Body of pancreas (tissue), 4 donors: ENCODE data around the gene HOXC11. TPM values are rescaled to one million over a fixed set of nuclear protein-coding genes. Genes with fewer than 3 reads are reported as not detected.

ENCODE experiments used
- ATAC-seq: fragments of 150-250 bp; one replicate; pipeline ENCODE4 v1.9.1; 2016
- DNase-seq, 4 donors: peaks; one replicate each; pipeline ENCODE4 v3.0.0-alpha.2; 2019
- H3K27ac ChIP-seq, 4 donors: fragments of 200-600 bp; sonication (generic); 1 replicate in 3 of 4; 2 replicates in 1 of 4; pipeline versions ENCODE4 v1.5.1 to v1.6.1; 2016 to 2019; ENCODE audit warnings: mild to moderate bottlenecking in 1 of 4, mixed read lengths in 1 of 4, moderate library complexity in 1 of 4
- H3K27me3 ChIP-seq, 2 donors: fragments of 200-600 bp; sonication (generic); one replicate each; pipeline ENCODE4 v1.6.0; 2016; ENCODE audit warnings: mild to moderate bottlenecking in 1 of 2
- H3K36me3 ChIP-seq, 2 donors: fragments of 200-600 bp; sonication (generic); replicated peaks in 1 of 2; 2 replicates each; pipeline ENCODE4 v1.5.1; 2016; ENCODE audit warnings: low read depth in 2 of 2; ENCODE audit not compliant: insufficient read depth in 1 of 2
- H3K4me1 ChIP-seq: fragments of 200-600 bp; sonication (generic); one replicate; pipeline ENCODE4 v1.6.0; 2016
- H3K4me3 ChIP-seq, 2 donors: fragments of 200-600 bp; sonication (generic); 1 replicate in 1 of 2; 2 replicates in 1 of 2; pipeline ENCODE4 v1.5.1; 2016 to 2019
- H3K9me3 ChIP-seq, 3 donors: fragments of 200-600 bp; sonication (generic); 1 replicate in 2 of 3; 2 replicates in 1 of 3; pipeline ENCODE4 v1.5.1; 2016
- POLR2A ChIP-seq, 3 donors: fragments of 450-650 bp; IDR thresholded peaks; one replicate each; pipeline ENCODE4 v1.6.1; 2016; ENCODE audit warnings: antibody characterized with exemption in 3 of 3, mild to moderate bottlenecking in 2 of 3
- WGBS, 2 donors: methylation state at CpG; one replicate each; pipeline ENCODE4 v1.1.5; 2017; 5-methylcytosine and 5-hydroxymethylcytosine counted together
- intact Hi-C: fragments of 100-400 bp; cut with DNase I; formaldehyde crosslinking; loops from one replicate; pipeline ENCODE4 v1.15.1; 2023
- total RNA-seq, 2 donors: library from RNA; depleted of rRNA; stranded (reverse); fragments of >200 nt; gene quantifications; one replicate each; pipeline ENCODE4 v1.1.0, GENCODE V29; 2016
- TF ChIP-seq, protein P1 (sequence below), 7 experiments: fragments of 450-650 bp in 4 of 7; fragments of 200-600 bp in 3 of 7; sonication (generic) in 3 of 7; IDR thresholded peaks; one replicate each; pipeline ENCODE4 v1.5.1; 2016 to 2019; ENCODE audit warnings: antibody characterized with exemption in 7 of 7

Gene HOXC11
- total RNA-seq, 2 donors from 2014 or later = not detected

- 48 to 73% methylated on average over 23 of the region's 23 CpGs for WGBS, 2 donors
- no peak for DNase-seq
- intact Hi-C loops = no loop called here
- no peak for TF ChIP-seq POLR2A (IDR thresholded peaks at IDR 0.05)
- TF ChIP-seq, protein P1, sequence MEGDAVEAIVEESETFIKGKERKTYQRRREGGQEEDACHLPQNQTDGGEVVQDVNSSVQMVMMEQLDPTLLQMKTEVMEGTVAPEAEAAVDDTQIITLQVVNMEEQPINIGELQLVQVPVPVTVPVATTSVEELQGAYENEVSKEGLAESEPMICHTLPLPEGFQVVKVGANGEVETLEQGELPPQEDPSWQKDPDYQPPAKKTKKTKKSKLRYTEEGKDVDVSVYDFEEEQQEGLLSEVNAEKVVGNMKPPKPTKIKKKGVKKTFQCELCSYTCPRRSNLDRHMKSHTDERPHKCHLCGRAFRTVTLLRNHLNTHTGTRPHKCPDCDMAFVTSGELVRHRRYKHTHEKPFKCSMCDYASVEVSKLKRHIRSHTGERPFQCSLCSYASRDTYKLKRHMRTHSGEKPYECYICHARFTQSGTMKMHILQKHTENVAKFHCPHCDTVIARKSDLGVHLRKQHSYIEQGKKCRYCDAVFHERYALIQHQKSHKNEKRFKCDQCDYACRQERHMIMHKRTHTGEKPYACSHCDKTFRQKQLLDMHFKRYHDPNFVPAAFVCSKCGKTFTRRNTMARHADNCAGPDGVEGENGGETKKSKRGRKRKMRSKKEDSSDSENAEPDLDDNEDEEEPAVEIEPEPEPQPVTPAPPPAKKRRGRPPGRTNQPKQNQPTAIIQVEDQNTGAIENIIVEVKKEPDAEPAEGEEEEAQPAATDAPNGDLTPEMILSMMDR (IDR thresholded peaks at IDR 0.05) = no peak
- no peak overlapping the region for H3K4me3 ChIP-seq
- H3K4me1 ChIP-seq = peaks cover 25% of the 10 kb centered on the region
- H3K9me3 ChIP-seq = no peaks in the 10 kb centered on the region
- H3K36me3 ChIP-seq = no peaks in the 10 kb centered on the region
- no peak overlapping the region for H3K27ac ChIP-seq
- ATAC-seq = no peak
- H3K27me3 ChIP-seq = peaks cover 0 to 18% of the 10 kb centered on the region in 2 donors
Observed at GRCh38 chr12:54020591-54021405, 47.9 kb downstream of the HOXC11 start.

DNA sequence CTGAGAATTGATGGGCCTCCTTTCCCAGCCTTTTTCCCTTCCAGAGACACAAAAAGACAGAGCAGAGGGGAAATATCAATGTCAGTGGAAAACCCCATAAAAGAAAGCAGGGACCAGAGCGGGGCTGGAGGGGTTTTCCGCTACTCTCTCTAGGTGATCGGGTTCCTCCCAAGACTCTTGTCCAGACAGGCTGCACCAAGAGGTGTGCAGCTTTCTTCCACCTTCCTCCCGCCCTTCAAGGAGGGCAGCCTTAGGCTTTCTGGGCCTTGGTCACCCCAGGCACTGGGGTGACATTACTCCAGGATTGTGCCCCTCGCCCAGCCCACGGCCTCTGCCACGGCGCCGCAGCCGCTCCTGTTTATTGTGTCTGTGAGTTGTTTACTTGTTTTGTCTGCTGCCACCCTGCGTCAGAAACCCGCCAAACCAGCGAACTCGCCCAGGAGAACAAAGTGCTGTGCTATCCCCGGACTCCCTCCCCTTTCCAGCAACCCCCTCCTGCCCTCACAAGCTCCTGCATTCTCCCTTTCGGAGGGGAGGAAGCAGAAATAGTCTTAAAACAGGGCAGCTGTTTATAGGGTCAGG, 48.6 kb downstream of the HOXC11 start:
- 31 to 53% methylated on average over 16 of the region's 16 CpGs for WGBS, 2 donors
- intact Hi-C loops = no loop called here
- TF ChIP-seq, protein P1 (IDR thresholded peaks at IDR 0.05) = no peak
- TF ChIP-seq POLR2A (IDR thresholded peaks at IDR 0.05) = no peak
- Histone ChIP-seq H3K36me3 (no peaks in the 10 kb centered on the region), H3K4me3 (no peak overlapping the region), H3K9me3 (no peaks in the 10 kb centered on the region), H3K27ac (no peak overlapping the region), H3K27me3 (peaks cover 0 to 13% of the 10 kb centered on the region in 2 donors), H3K4me1 (peaks cover 25% of the 10 kb centered on the region)
- DNase-seq = no peak
- ATAC-seq = no peak

- Histone ChIP-seq H3K27ac (no peak overlapping the region), H3K9me3 (no peaks in the 10 kb centered on the region), H3K36me3 (no peaks in the 10 kb centered on the region), H3K27me3 (peaks cover 0 to 16% of the 10 kb centered on the region in 2 donors), H3K4me1 (peaks cover 15% of the 10 kb centered on the region), H3K4me3 (no peak overlapping the region)
- 29 to 37% methylated on average over 8 of the region's 8 CpGs for WGBS, 2 donors
- ATAC-seq (no peak), DNase-seq (no peak)
- TF ChIP-seq POLR2A (IDR thresholded peaks at IDR 0.05) = no peak
- TF ChIP-seq, protein P1 (IDR thresholded peaks at IDR 0.05) = no peak
- intact Hi-C loops = no loop called here
Observed at GRCh38 chr12:54022960-54023884, 50.3 kb downstream of the HOXC11 start.

DNA sequence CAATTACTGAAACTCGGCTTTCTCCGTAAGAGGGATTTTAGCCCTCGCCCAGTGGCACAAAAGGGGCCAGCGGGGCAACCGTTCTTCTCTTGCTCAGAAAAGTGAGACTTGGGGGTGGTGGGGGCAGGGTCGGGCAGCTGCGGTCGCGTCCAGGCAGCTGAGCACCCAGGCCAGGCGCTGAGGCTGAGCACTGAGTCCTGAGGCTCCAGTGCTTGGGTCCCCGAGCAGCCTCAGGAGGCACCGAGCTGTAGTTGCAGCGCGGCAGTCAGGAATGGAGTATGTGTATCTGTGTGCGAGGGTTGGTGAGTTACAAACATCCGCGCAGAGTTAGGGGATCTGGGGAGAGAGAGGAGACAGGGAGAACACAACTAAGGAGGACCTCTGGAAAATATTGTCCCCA, 51.2 kb downstream of the HOXC11 start:
- no peak overlapping the region for H3K4me3 ChIP-seq
- no peaks in the 10 kb centered on the region for H3K9me3 ChIP-seq
- H3K4me1 ChIP-seq = peaks cover 20% of the 10 kb centered on the region
- ATAC-seq (no peak), DNase-seq (no peak)
- no peaks in the 10 kb centered on the region for H3K36me3 ChIP-seq
- TF ChIP-seq, protein P1 (IDR thresholded peaks at IDR 0.05) = no peak
- TF ChIP-seq POLR2A (IDR thresholded peaks at IDR 0.05) = no peak
- no peak overlapping the region for H3K27ac ChIP-seq
- intact Hi-C loops = no loop called here
- peaks cover 0 to 22% of the 10 kb centered on the region in 2 donors for H3K27me3 ChIP-seq
- 23 to 38% methylated on average over 17 of the region's 17 CpGs for WGBS, 2 donors
